ENCODE measurements around the gene LYL1. TPM values are rescaled to one million over a fixed set of nuclear protein-coding genes. Genes with fewer than 3 reads are reported as not detected.

Gene LYL1
- total and polyA plus RNA-seq, 12 donors = 0.38 to 22.5 (median 9.2) TPM

DNA sequence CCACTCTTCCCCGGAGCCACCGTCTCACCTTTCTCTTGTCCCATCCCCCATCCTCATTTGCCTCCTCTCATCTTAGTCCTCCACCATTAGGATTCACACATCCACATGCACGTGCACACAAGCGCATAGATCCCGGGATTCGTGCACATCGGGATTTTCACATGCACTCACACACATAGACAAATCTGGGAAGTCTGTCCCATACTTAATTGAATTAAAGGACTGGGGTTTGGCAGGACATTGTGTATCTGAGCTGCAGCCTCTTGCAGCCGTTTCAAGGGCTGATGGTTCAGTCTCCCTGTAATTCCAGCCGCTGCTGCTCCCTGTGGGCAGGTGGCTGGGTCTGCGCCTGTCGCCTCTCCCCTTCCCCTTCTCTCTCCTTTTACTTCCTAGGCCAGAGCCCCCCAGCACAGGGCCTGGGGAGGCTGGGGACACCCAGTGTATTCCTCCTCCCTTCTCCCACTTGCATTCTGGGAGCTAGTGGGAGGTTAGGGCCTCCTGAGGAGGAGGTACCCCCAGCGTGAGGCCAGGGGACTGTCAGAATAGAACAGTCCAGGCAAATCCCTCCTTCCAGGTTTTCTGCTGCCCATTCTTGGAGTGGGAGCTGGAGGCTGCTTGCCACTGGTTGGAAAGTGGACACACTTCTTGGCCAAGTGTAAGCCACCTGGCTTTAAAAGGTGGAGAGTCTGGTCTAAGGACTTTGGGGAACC, 43.6 kb downstream of the LYL1 start:
- intact Hi-C loops (cut with DNase I) = no loop called here
- no peak for TF ChIP-seq POLR2A (IDR thresholded peaks at IDR 0.05)
- TF ChIP-seq, protein P1, sequence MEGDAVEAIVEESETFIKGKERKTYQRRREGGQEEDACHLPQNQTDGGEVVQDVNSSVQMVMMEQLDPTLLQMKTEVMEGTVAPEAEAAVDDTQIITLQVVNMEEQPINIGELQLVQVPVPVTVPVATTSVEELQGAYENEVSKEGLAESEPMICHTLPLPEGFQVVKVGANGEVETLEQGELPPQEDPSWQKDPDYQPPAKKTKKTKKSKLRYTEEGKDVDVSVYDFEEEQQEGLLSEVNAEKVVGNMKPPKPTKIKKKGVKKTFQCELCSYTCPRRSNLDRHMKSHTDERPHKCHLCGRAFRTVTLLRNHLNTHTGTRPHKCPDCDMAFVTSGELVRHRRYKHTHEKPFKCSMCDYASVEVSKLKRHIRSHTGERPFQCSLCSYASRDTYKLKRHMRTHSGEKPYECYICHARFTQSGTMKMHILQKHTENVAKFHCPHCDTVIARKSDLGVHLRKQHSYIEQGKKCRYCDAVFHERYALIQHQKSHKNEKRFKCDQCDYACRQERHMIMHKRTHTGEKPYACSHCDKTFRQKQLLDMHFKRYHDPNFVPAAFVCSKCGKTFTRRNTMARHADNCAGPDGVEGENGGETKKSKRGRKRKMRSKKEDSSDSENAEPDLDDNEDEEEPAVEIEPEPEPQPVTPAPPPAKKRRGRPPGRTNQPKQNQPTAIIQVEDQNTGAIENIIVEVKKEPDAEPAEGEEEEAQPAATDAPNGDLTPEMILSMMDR (IDR thresholded peaks at IDR 0.05) = no peak
- no peaks in the 10 kb centered on the region for H3K36me3 ChIP-seq (replicated peaks in 1 of 2)
- no peak overlapping the region for H3K4me3 ChIP-seq
- no peak for DNase-seq
- H3K4me1 ChIP-seq (replicated peaks in 1 of 2) = peaks cover 11 to 33% of the 10 kb centered on the region in 2 donors
- 78 to 90% (median 82%) methylated on average over 12 of the region's 12 CpGs for WGBS, 4 donors
- H3K27me3 ChIP-seq = no peaks in the 10 kb centered on the region
- H3K27ac ChIP-seq = no peak overlapping the region
- no peaks in the 10 kb centered on the region for H3K9me3 ChIP-seq (replicated peaks in 1 of 3)

DNA sequence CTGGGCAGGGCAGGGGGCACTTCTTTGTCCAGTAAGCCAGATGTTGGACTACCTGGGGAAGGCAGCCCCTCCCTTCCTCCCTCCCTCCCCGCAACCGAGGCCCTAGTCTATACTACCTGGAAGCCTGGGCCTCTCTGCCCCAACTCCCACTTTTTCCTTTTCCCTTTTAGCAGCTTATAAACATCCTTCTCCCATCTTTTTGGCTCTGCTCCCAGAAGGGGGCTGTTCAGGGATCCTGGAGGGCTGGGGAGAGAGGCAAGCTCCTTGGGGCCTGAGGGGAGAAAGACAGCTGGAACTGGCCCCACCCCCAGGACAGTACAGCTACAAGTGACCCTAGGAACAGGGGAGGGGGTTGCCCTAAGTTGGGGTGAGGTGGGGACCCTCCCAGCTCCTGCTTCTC, 44.9 kb downstream of the LYL1 start:
- H3K27me3 ChIP-seq = no peaks in the 10 kb centered on the region
- no peak overlapping the region for H3K27ac ChIP-seq
- H3K4me3 ChIP-seq = no peak overlapping the region
- DNase-seq = no peak
- 63 to 83% (median 76%) methylated on average over 2 of the region's 2 CpGs for WGBS, 4 donors
- H3K9me3 ChIP-seq (replicated peaks in 1 of 3) = no peaks in the 10 kb centered on the region
- peaks cover 11 to 36% of the 10 kb centered on the region in 2 donors for H3K4me1 ChIP-seq (replicated peaks in 1 of 2)
- TF ChIP-seq POLR2A (IDR thresholded peaks at IDR 0.05) = no peak
- TF ChIP-seq, protein P1 (IDR thresholded peaks at IDR 0.05) = no peak
- no peaks in the 10 kb centered on the region for H3K36me3 ChIP-seq (replicated peaks in 1 of 2)
- intact Hi-C loops (cut with DNase I) = no loop called here

DNA sequence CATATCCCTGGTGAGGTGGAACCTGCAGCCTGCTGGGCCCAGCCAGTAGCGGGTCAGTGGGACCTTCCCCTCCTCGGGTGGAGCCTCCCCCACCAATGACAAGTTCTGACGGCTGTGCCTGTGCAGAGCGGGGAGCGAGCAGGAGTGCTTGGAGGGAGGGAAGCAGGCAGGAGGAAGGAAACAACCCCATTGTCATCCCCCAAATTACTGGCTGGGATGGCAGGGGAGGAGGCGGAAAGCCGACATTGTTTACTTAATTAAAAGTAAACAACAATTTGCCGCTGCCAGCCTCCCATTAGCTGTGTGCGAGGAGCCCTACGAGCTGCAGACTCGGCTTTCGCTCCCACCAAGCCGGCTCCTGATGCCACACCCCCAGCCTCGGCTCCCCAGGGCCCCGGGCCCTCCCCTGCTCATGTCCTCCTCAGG, 45.5 kb downstream of the LYL1 start:
- 66 to 78% (median 76%) methylated on average over 14 to 15 of the region's 15 CpGs for WGBS, 4 donors

DNA sequence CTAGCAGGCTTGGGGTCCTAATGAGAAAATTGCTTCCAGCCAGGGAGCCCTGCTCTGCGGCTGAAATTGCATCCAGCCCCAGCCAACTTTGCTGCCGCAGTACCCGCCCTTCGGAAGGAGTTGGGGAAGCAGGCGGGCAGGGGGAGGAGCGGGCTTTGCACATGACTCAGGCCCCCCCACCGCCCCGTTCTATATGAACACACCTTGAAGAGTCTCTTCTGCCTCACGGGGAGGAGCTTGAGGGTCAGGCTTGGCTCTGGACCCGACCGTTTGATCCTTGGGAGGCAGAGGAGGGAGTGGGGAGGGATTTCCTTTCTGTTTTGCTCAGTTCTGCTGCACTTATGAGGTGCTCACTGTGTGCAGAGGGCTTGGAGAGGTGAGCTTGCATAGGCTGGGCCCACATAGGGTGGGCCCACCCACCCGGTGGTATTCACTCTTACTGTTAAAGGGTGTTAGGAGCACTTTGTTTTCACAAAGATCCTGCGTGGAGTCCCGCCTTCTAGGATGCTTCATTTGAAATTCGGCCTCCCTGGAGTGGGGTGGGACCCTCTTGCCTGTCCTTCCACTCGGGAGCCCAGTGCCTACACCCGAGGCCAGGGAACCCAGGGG, 46.5 kb downstream of the LYL1 start:
- H3K4me3 ChIP-seq = no peak overlapping the region
- WGBS, 4 donors = 74 to 86% (median 75%) methylated on average over 9 to 17 of the region's 17 CpGs

More for the DNA sequence above, 45.5 kb downstream of the LYL1 start:
- no peak for DNase-seq
- H3K27ac ChIP-seq = peak overlapping the region in 1 of 5 donors; percentile 86
- H3K4me1 ChIP-seq (replicated peaks in 1 of 2) = peaks cover 11 to 40% of the 10 kb centered on the region in 2 donors
- no peaks in the 10 kb centered on the region for H3K36me3 ChIP-seq (replicated peaks in 1 of 2)
- H3K9me3 ChIP-seq (replicated peaks in 1 of 3) = no peaks in the 10 kb centered on the region
- no peak overlapping the region for H3K4me3 ChIP-seq
- intact Hi-C loops (cut with DNase I) = no loop called here
- TF ChIP-seq POLR2A (IDR thresholded peaks at IDR 0.05) = no peak
- TF ChIP-seq, protein P1 (IDR thresholded peaks at IDR 0.05) = no peak
- no peaks in the 10 kb centered on the region for H3K27me3 ChIP-seq

More for the DNA sequence above, 46.5 kb downstream of the LYL1 start:
- Histone ChIP-seq H3K27me3 (no peaks in the 10 kb centered on the region), H3K27ac (peak overlapping the region in 3 of 5 donors; percentile 43 to 86 (median 80)), H3K9me3 (replicated peaks in 1 of 3) (no peaks in the 10 kb centered on the region), H3K4me1 (replicated peaks in 1 of 2) (peaks cover 11 to 44% of the 10 kb centered on the region in 2 donors), H3K36me3 (replicated peaks in 1 of 2) (no peaks in the 10 kb centered on the region)
- intact Hi-C loops (cut with DNase I) = no loop called here
- DNase-seq = no peak
- TF ChIP-seq POLR2A (IDR thresholded peaks at IDR 0.05) = no peak
- TF ChIP-seq, protein P1 (IDR thresholded peaks at IDR 0.05) = no peak

Data from adrenal gland (tissue), 12 donors.